GM12878 (cell line): ENCODE results near the gene SOX2. TPM values are rescaled to one million over a fixed set of nuclear protein-coding genes. Genes with fewer than 3 reads are reported as not detected.

Source experiments
- ATAC-seq: fragments of 200-7000 bp; cut with Tn5 transposase; 3 replicates; pipeline ENCODE4 v1.9.1; 2020; ENCODE audit warnings: mild to moderate bottlenecking, moderate library complexity
- BruUV-seq: library from RNA; stranded (reverse); fragments of 400-500 nt; replicated peaks from 2 replicates; lab custom pipeline; 2021; lab: Mats Ljungman, UMichigan
- CTCF ChIA-PET: fragments of 300-600 bp; sonication (Branson Sonifier 250); formaldehyde crosslinking; extraction: SDS; loops from one replicate; lab custom pipeline; 2021; ENCODE audit warnings: inconsistent platforms; lab: Yijun Ruan, JAX
- POLR2A ChIA-PET: fragments of 350-600 bp; formaldehyde crosslinking; extraction: SDS; loops from one replicate; lab custom pipeline; 2021; ENCODE audit warnings: inconsistent platforms; lab: Charles Lee
- RAD21 ChIA-PET: fragments of 300-600 bp; sonication (Branson Sonifier 250); formaldehyde crosslinking; loops from one replicate; lab custom pipeline; 2023; ENCODE audit warnings: antibody characterized with exemption; ENCODE audit not compliant: unreplicated experiment; lab: Charles Lee
- SMC1A ChIA-PET: fragments of 300-600 bp; sonication (Branson Sonifier 250); formaldehyde crosslinking; loops from one replicate; lab custom pipeline; 2023; ENCODE audit not compliant: unreplicated experiment, uncharacterized antibody; lab: Charles Lee
- DNase-seq: peaks from one replicate; pipeline ENCODE4 v3.0.0-alpha.2; 2011; ENCODE audit warnings: low read depth, low spot score
- FAIRE-seq: peaks from 3 replicates; lab custom pipeline; 2011; peaks lifted over from hg19 to GRCh38; lab: Jason Lieb, UNC
- H2AFZ ChIP-seq: 2 replicates; pipeline ENCODE4 v1.6.0; 2011; ENCODE audit warnings: low read depth, low read length, control low read depth; ENCODE audit not compliant: control insufficient read depth
- H3K27ac ChIP-seq: 2 replicates; pipeline ENCODE4 v1.5.1; 2011; ENCODE audit warnings: control low read depth; ENCODE audit not compliant: control insufficient read depth, insufficient read depth
- H3K27me3 ChIP-seq, 2 experiments: replicated peaks in 1 of 2; 2 replicates each; pipeline versions ENCODE4 v1.6.0 to v1.6.1; 2011; ENCODE audit warnings: low read length in 1 of 2; ENCODE audit not compliant: control insufficient read depth in 2 of 2, insufficient read depth in 2 of 2
- H3K36me3 ChIP-seq, 2 experiments: 2 replicates each; pipeline ENCODE4 v1.5.1; 2011; ENCODE audit warnings: low read length in 1 of 2; ENCODE audit not compliant: control insufficient read depth in 2 of 2, insufficient read depth in 2 of 2
- H3K4me1 ChIP-seq: 2 replicates; pipeline ENCODE4 v1.6.1; 2011; ENCODE audit warnings: mild to moderate bottlenecking, low read length, moderate library complexity, mixed read lengths; ENCODE audit not compliant: control insufficient read depth, insufficient read depth
- H3K4me2 ChIP-seq: 2 replicates; pipeline ENCODE4 v1.6.0; 2011; ENCODE audit warnings: control low read depth; ENCODE audit not compliant: control insufficient read depth, insufficient read depth
- H3K4me3 ChIP-seq: fragments of 200-600 bp; sonication (generic); 2 replicates; pipeline ENCODE4 v1.5.1; 2016
- H3K79me2 ChIP-seq: 2 replicates; pipeline ENCODE4 v1.6.0; 2011; ENCODE audit warnings: low read length; ENCODE audit not compliant: control insufficient read depth, insufficient read depth
- H3K9ac ChIP-seq: 2 replicates; pipeline ENCODE4 v1.8.0; 2011; ENCODE audit warnings: low read length, control low read depth, mixed read lengths; ENCODE audit not compliant: control insufficient read depth, insufficient read depth
- H3K9me3 ChIP-seq: replicated peaks from 3 replicates; pipeline ENCODE4 v1.5.1; 2011; ENCODE audit warnings: mild to moderate bottlenecking, low read length; ENCODE audit not compliant: control insufficient read depth, insufficient read depth
- H4K20me1 ChIP-seq: 2 replicates; pipeline ENCODE4 v1.6.0; 2011; ENCODE audit not compliant: control insufficient read depth, insufficient read depth
- BCLAF1 ChIP-seq: fragments of 450-650 bp; IDR thresholded peaks from 2 replicates; pipeline ENCODE4 v1.6.1; 2017; ENCODE audit warnings: antibody characterized with exemption, mild to moderate bottlenecking, moderate library complexity
- CHD4 ChIP-seq: fragments of 200-600 bp; sonication (generic); IDR thresholded peaks from 2 replicates; pipeline ENCODE4 v1.6.1; 2016; ENCODE audit warnings: mild to moderate bottlenecking
- E4F1 ChIP-seq: fragments of 450-650 bp; IDR thresholded peaks from 2 replicates; pipeline ENCODE4 v1.6.1; 2018; ENCODE audit warnings: borderline replicate concordance, mild to moderate bottlenecking; ENCODE audit not compliant: partially characterized antibody
- MTA3 ChIP-seq: IDR thresholded peaks from 2 replicates; pipeline ENCODE4 v1.6.1; 2012; ENCODE audit warnings: low read length, inconsistent platforms, borderline replicate concordance
- MXI1 ChIP-seq: fragments of 150-350 bp; IDR thresholded peaks from 2 replicates; pipeline ENCODE4 v1.6.1; 2011; ENCODE audit warnings: low read depth, mild to moderate bottlenecking, inconsistent platforms, low read length, improper control_type of control experiment
- POLR2A ChIP-seq: IDR thresholded peaks from 2 replicates; pipeline ENCODE4 v1.6.1; 2011; ENCODE audit warnings: low read depth, mild to moderate bottlenecking, low read length
- RUNX3 ChIP-seq: IDR thresholded peaks from 2 replicates; pipeline ENCODE4 v1.6.1; 2012; ENCODE audit warnings: low read length, inconsistent platforms
- SMAD1 ChIP-seq: fragments of 450-650 bp; IDR thresholded peaks from 2 replicates; pipeline ENCODE4 v1.6.1; 2018; ENCODE audit warnings: mild to moderate bottlenecking, low read depth; ENCODE audit not compliant: partially characterized antibody
- USF1 ChIP-seq: IDR thresholded peaks from 2 replicates; pipeline ENCODE4 v1.6.1; 2011; ENCODE audit warnings: borderline replicate concordance, low read depth, mild to moderate bottlenecking, moderate library complexity, mixed read lengths, low read length; ENCODE audit not compliant: insufficient read depth; ENCODE audit errors: extremely low read length
- ZNF207 ChIP-seq: fragments of 450-650 bp; IDR thresholded peaks from 2 replicates; pipeline ENCODE4 v1.6.1; 2014; ENCODE audit warnings: antibody characterized with exemption, mild to moderate bottlenecking, borderline replicate concordance
- ZNF687 ChIP-seq: fragments of 450-650 bp; IDR thresholded peaks from 2 replicates; pipeline ENCODE4 v1.6.1; 2017; ENCODE audit warnings: mild to moderate bottlenecking, moderate library complexity
- WGBS: methylation state at CpG from one replicate; pipeline ENCODE4 v1.1.6; 2016; ENCODE audit warnings: low lambda C conversion rate; ENCODE audit not compliant: insufficient replicate concordance, insufficient coverage; ENCODE audit errors: missing lambda C conversion rate; 5-methylcytosine and 5-hydroxymethylcytosine counted together
- in situ Hi-C: fragments of 300-500 bp; cut with MboI; formaldehyde crosslinking; loops from 9 replicates; pipeline ENCODE4 v1.14.3; 2018; ENCODE audit warnings: mixed read lengths
- intact Hi-C: fragments of 100-400 bp; cut with micrococcal nuclease; formaldehyde crosslinking; loops from one replicate; pipeline ENCODE4 v1.14.2; 2022; ENCODE audit not compliant: unreplicated experiment
- polyA plus RNA-seq, 11 experiments: library from polyadenylated mRNA; depleted of rRNA in 4 of 11; unstranded in 6 of 11; stranded (reverse) in 5 of 11; fragments of >200 nt; fragmentation: Nextera tagmentation in 4 of 11; fragmentation: Illumina TruSeq in 1 of 11; extraction: Ambion mirVana in 4 of 11; extraction: Trizol in 1 of 11; gene quantifications; 1 replicate in 1 of 11; 2 replicates in 10 of 11; pipeline versions ENCODE4 v1.2.1 to v1.2.3, GENCODE V29; 2011 to 2016; ENCODE audit warnings: inconsistent platforms in 2 of 11, missing spikeins in 2 of 11, low read depth in 1 of 11
- total RNA-seq, 4 experiments: library from RNA; depleted of rRNA in 3 of 4; stranded (reverse); fragments of >200 nt in 3 of 4; fragmentation: Illumina TruSeq in 1 of 4; extraction: Trizol in 1 of 4; gene quantifications; 2 replicates each; pipeline versions ENCODE4 v1.2.1 to v1.2.3, GENCODE V29; 2013 to 2021

Gene SOX2
- total and polyA plus RNA-seq, 10 of the 15 experiments (the other 5 are each of a cell fraction or from before 2014, with no cell fraction given): 0.06 to 0.10 (median 0.07) TPM; not detected in 6

GRCh38 chr3:181691901-181692300 is 19.8 kb upstream of the SOX2 start (continued):
- TF ChIP-seq BCLAF1 (no peak), RUNX3 (no peak), SMAD1 (no peak), USF1 (no peak), MTA3 (no peak), ZNF207 (no peak)

GRCh38 chr3:181692311-181693145 is 19.2 kb upstream of the SOX2 start:
- in situ Hi-C loops: loop anchor here (10.0 kb wide), 2 partner anchors 368 to 488 kb away; no protein-coding TSS in a partner anchor
- no peak overlapping the region for H2AFZ ChIP-seq
- H4K20me1 ChIP-seq: no peaks in the 10 kb centered on the region
- ChIA-PET POLR2A (no interaction called here), SMC1A (no interaction called here), RAD21 (no interaction called here), CTCF (interaction anchor here (6.0 kb wide), 1 partner anchor 8 kb away, joined by 36 read pairs; no protein-coding TSS in a partner anchor)
- 18% methylated on average over 2 of the region's 2 CpGs for WGBS
- no peak for FAIRE-seq
- no peak overlapping the region for H3K9ac ChIP-seq
- H3K27ac ChIP-seq: no peak overlapping the region
- no TSS peak for BruUV-seq
- H3K4me2 ChIP-seq: no peak overlapping the region
- ATAC-seq: no peak
- no peak for DNase-seq
- H3K9me3 ChIP-seq: no peaks in the 10 kb centered on the region
- no peaks in the 10 kb centered on the region for H3K4me1 ChIP-seq
- no peaks in the 10 kb centered on the region for H3K79me2 ChIP-seq
- H3K27me3 ChIP-seq: peaks cover 4 to 15% of the 10 kb centered on the region in 2 experiments
- no peak overlapping the region for H3K4me3 ChIP-seq
- H3K36me3 ChIP-seq: no peaks in the 10 kb centered on the region
- intact Hi-C loops: no loop called here
- TF ChIP-seq CHD4 (no peak), MXI1 (no peak), RUNX3 (no peak), POLR2A (no peak), E4F1 (no peak), ZNF687 (no peak)
